ENCODE data around the gene DPP10. TPM values are rescaled to one million over a fixed set of nuclear protein-coding genes. Genes with fewer than 3 reads are reported as not detected.

DPP10 gene
- total RNA-seq, 1 donor from 2014 or later: 15.1 TPM

- no peak overlapping the region for H3K27ac Mint-ChIP-seq (ENCODE audit: unreplicated experiment)
- DNase-seq: no peak
- H3K4me3 Mint-ChIP-seq (ENCODE audit: unreplicated experiment): no peak overlapping the region
- H3K4me1 Mint-ChIP-seq (ENCODE audit: low read depth, unreplicated experiment): no peaks in the 10 kb centered on the region
- H3K36me3 Mint-ChIP-seq (ENCODE audit: unreplicated experiment): no peaks in the 10 kb centered on the region
- TF ChIP-seq CTCF (IDR thresholded peaks at IDR 0.05; ENCODE audit: partially characterized antibody, unreplicated experiment): no peak
- H3K9me3 Mint-ChIP-seq (ENCODE audit: unreplicated experiment): no peaks in the 10 kb centered on the region
- H3K27me3 Mint-ChIP-seq (ENCODE audit: unreplicated experiment): no peaks in the 10 kb centered on the region
These were observed 1118.2 kb downstream of the DPP10 start for GRCh38 chr2:115560666-115561065.

- no peak overlapping the region for H3K4me3 Mint-ChIP-seq (ENCODE audit: unreplicated experiment)
- no peak for TF ChIP-seq CTCF (IDR thresholded peaks at IDR 0.05; ENCODE audit: partially characterized antibody, unreplicated experiment)
These were observed 1126.2 kb downstream of the DPP10 start for GRCh38 chr2:115568643-115569042.

GRCh38 chr2:115569547-115569946 lies 1127.1 kb downstream of the DPP10 start:
- H3K4me3 Mint-ChIP-seq (ENCODE audit: unreplicated experiment): no peak overlapping the region
- peak overlapping the region; percentile 75 for H3K27ac Mint-ChIP-seq (ENCODE audit: unreplicated experiment)
- H3K9me3 Mint-ChIP-seq (ENCODE audit: unreplicated experiment): peaks cover 10% of the 10 kb centered on the region

More at GRCh38 chr2:115568643-115569042, 1126.2 kb downstream of the DPP10 start:
- Mint-ChIP-seq H3K27me3 (ENCODE audit: unreplicated experiment) (peaks cover 2% of the 10 kb centered on the region), H3K36me3 (ENCODE audit: unreplicated experiment) (peaks cover under 1% of the 10 kb centered on the region), H3K9me3 (ENCODE audit: unreplicated experiment) (peaks cover 3% of the 10 kb centered on the region), H3K27ac (ENCODE audit: unreplicated experiment) (peak overlapping the region; percentile 72), H3K4me1 (ENCODE audit: low read depth, unreplicated experiment) (peaks cover 19% of the 10 kb centered on the region)
- no peak for DNase-seq

GRCh38 chr2:115572746-115573145 lies 1130.3 kb downstream of the DPP10 start:
- Mint-ChIP-seq H3K9me3 (ENCODE audit: unreplicated experiment) (peaks cover 10% of the 10 kb centered on the region), H3K4me3 (ENCODE audit: unreplicated experiment) (no peak overlapping the region), H3K4me1 (ENCODE audit: low read depth, unreplicated experiment) (peaks cover 27% of the 10 kb centered on the region), H3K27ac (ENCODE audit: unreplicated experiment) (peak overlapping the region; percentile 92), H3K36me3 (ENCODE audit: unreplicated experiment) (peaks cover 10% of the 10 kb centered on the region), H3K27me3 (ENCODE audit: unreplicated experiment) (peaks cover 6% of the 10 kb centered on the region)
- no peak for TF ChIP-seq CTCF (IDR thresholded peaks at IDR 0.05; ENCODE audit: partially characterized antibody, unreplicated experiment)
- DNase-seq: no peak

More at GRCh38 chr2:115569547-115569946, 1127.1 kb downstream of the DPP10 start:
- H3K4me1 Mint-ChIP-seq (ENCODE audit: low read depth, unreplicated experiment): peaks cover 26% of the 10 kb centered on the region
- peak; percentile 36 for DNase-seq
- H3K36me3 Mint-ChIP-seq (ENCODE audit: unreplicated experiment): peaks cover 10% of the 10 kb centered on the region
- H3K27me3 Mint-ChIP-seq (ENCODE audit: unreplicated experiment): peaks cover 6% of the 10 kb centered on the region
- no peak for TF ChIP-seq CTCF (IDR thresholded peaks at IDR 0.05; ENCODE audit: partially characterized antibody, unreplicated experiment)

GRCh38 chr2:115573756-115574155 lies 1131.3 kb downstream of the DPP10 start:
- TF ChIP-seq CTCF (IDR thresholded peaks at IDR 0.05; ENCODE audit: partially characterized antibody, unreplicated experiment): no peak
- Mint-ChIP-seq H3K4me3 (ENCODE audit: unreplicated experiment) (peak overlapping the region; percentile 74), H3K4me1 (ENCODE audit: low read depth, unreplicated experiment) (peaks cover 23% of the 10 kb centered on the region), H3K27ac (ENCODE audit: unreplicated experiment) (peak overlapping the region; percentile 92), H3K9me3 (ENCODE audit: unreplicated experiment) (peaks cover 10% of the 10 kb centered on the region), H3K36me3 (ENCODE audit: unreplicated experiment) (peaks cover 10% of the 10 kb centered on the region), H3K27me3 (ENCODE audit: unreplicated experiment) (peaks cover 4% of the 10 kb centered on the region)
- DNase-seq: no peak
